Ureter (tissue), 1 donor: ENCODE data around the gene LGMN. TPM values are rescaled to one million over a fixed set of nuclear protein-coding genes. Genes with fewer than 3 reads are reported as not detected.
A peak's percentile ranks its signal among the peaks of the same experiment; 100 is the strongest.

Source experiments
- DNase-seq: peaks from one replicate; pipeline ENCODE4 v3.0.0-alpha.2; 2020; ENCODE audit warnings: low spot score
- total RNA-seq: library from RNA; stranded (reverse); gene quantifications from one replicate; pipeline ENCODE4 v1.2.4, GENCODE V29; 2023
- donor health status: DM: yes; HTN: yes; CAD: no.

Gene LGMN
- total RNA-seq, 1 donor from 2014 or later: 100 TPM

GRCh38 chr14:92675976-92676375 lies 72.5 kb downstream of the LGMN start:
- DNase-seq: no peak

- DNase-seq: no peak
Observed at GRCh38 chr14:92675421-92675820, 73.0 kb downstream of the LGMN start.

- DNase-seq: no peak
Observed at GRCh38 chr14:92673601-92674150, 74.8 kb downstream of the LGMN start.

GRCh38 chr14:92670643-92671366 lies 77.6 kb downstream of the LGMN start:
- no peak for DNase-seq

- no peak for DNase-seq
Observed at GRCh38 chr14:92670160-92670559, 78.3 kb downstream of the LGMN start.

GRCh38 chr14:92668276-92668973 lies 80.0 kb downstream of the LGMN start:
- DNase-seq: no peak

- DNase-seq: no peak
Observed at GRCh38 chr14:92666251-92666650, 82.2 kb downstream of the LGMN start.

GRCh38 chr14:92665661-92666110 lies 82.7 kb downstream of the LGMN start:
- no peak for DNase-seq

GRCh38 chr14:92663049-92663448 lies 85.4 kb downstream of the LGMN start:
- no peak for DNase-seq

- no peak for DNase-seq
Observed at GRCh38 chr14:92660571-92660970, 87.9 kb downstream of the LGMN start.

- peak; percentile 64 for DNase-seq
Observed at GRCh38 chr14:92659765-92660561, 88.5 kb downstream of the LGMN start.

- no peak for DNase-seq
Observed at GRCh38 chr14:92658684-92659083, 89.7 kb downstream of the LGMN start.

GRCh38 chr14:92658160-92658559 lies 90.3 kb downstream of the LGMN start:
- DNase-seq: no peak

- peak; percentile 55 for DNase-seq
Observed at GRCh38 chr14:92657457-92658142, 90.8 kb downstream of the LGMN start.

GRCh38 chr14:92656306-92657081 lies 91.9 kb downstream of the LGMN start:
- no peak for DNase-seq

GRCh38 chr14:92655419-92656201 lies 92.8 kb downstream of the LGMN start:
- no peak for DNase-seq

GRCh38 chr14:92654239-92654901 lies 94.1 kb downstream of the LGMN start:
- DNase-seq: no peak
